ENCODE data around the gene TRRAP. TPM values are rescaled to one million over a fixed set of nuclear protein-coding genes. Genes with fewer than 3 reads are reported as not detected.

The TRRAP gene
- total and polyA plus RNA-seq, 2 of the 8 experiments (the other 6 are each of a cell fraction or from before 2014, with no cell fraction given), result 21.7 to 48.6 TPM

GRCh38 chr7:98841179-98841997 lies 36.9 kb upstream of the TRRAP start (continued):
- TF ChIP-seq POU5F1 (IDR thresholded peaks at IDR 0.05; ENCODE audit: low read depth, low read length), result no peak
- no peak for TF ChIP-seq GABPA (IDR thresholded peaks at IDR 0.05; ENCODE audit: borderline replicate concordance, insufficient read depth, low read length)
- TF ChIP-seq, protein P1, sequence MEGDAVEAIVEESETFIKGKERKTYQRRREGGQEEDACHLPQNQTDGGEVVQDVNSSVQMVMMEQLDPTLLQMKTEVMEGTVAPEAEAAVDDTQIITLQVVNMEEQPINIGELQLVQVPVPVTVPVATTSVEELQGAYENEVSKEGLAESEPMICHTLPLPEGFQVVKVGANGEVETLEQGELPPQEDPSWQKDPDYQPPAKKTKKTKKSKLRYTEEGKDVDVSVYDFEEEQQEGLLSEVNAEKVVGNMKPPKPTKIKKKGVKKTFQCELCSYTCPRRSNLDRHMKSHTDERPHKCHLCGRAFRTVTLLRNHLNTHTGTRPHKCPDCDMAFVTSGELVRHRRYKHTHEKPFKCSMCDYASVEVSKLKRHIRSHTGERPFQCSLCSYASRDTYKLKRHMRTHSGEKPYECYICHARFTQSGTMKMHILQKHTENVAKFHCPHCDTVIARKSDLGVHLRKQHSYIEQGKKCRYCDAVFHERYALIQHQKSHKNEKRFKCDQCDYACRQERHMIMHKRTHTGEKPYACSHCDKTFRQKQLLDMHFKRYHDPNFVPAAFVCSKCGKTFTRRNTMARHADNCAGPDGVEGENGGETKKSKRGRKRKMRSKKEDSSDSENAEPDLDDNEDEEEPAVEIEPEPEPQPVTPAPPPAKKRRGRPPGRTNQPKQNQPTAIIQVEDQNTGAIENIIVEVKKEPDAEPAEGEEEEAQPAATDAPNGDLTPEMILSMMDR (IDR thresholded peaks at IDR 0.05; ENCODE audit: control extremely low read depth in 1 of 3, insufficient read depth in 1 of 3, low read depth in 1 of 3, low read length in 3 of 3), result peak; percentile 94 to 98 (median 95)
- peak; percentile 61; the same call in 1 of the 2 replicates for TF ChIP-seq TCF12 (IDR thresholded peaks at IDR 0.05; ENCODE audit: low read depth, low read length)
- TF ChIP-seq PHF8 (conservative IDR thresholded peaks at IDR 0.05; ENCODE audit: low read depth, low read length), result no peak
- TF ChIP-seq, protein P2, sequence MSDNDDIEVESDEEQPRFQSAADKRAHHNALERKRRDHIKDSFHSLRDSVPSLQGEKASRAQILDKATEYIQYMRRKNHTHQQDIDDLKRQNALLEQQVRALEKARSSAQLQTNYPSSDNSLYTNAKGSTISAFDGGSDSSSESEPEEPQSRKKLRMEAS (IDR thresholded peaks at IDR 0.05), result 0 out of 2 replicates have a peak, but pooled peaks have one; percentile 33
- TF ChIP-seq BRCA1 (IDR thresholded peaks at IDR 0.05; ENCODE audit: low read depth, low read length), result no peak
- TF ChIP-seq HDAC2 (IDR thresholded peaks at IDR 0.05; ENCODE audit: borderline replicate concordance in 1 of 2, low read depth in 2 of 2, low read length in 2 of 2), result no peak
- no peak for TF ChIP-seq MAFK (IDR thresholded peaks at IDR 0.05; ENCODE audit: low read depth, low read length)
- no peak for TF ChIP-seq TAF1 (IDR thresholded peaks at IDR 0.05; ENCODE audit: low read depth, low read length)
- TF ChIP-seq SRF (IDR thresholded peaks at IDR 0.05; ENCODE audit: low read depth, low read length), result no peak
- TF ChIP-seq HDAC6 (IDR thresholded peaks at IDR 0.05; ENCODE audit: low read depth, low read length), result no peak
- TF ChIP-seq ASH2L (IDR thresholded peaks at IDR 0.05; ENCODE audit: low read length), result no peak
- TF ChIP-seq RBBP5 (IDR thresholded peaks at IDR 0.05; ENCODE audit: borderline replicate concordance, low read depth, low read length), result no peak
- 0 out of 2 replicates have a peak, but pooled peaks have one; percentile 8 for TF ChIP-seq TEAD4 (IDR thresholded peaks at IDR 0.05; ENCODE audit: low read depth, low read length)
- no peak for TF ChIP-seq SIX5 (IDR thresholded peaks at IDR 0.05; ENCODE audit: low read depth, low read length)
- TF ChIP-seq BCL11A (IDR thresholded peaks at IDR 0.05; ENCODE audit: low read depth in 2 of 2, low read length in 2 of 2), result no peak
- no peak for TF ChIP-seq KDM5A (IDR thresholded peaks at IDR 0.05; ENCODE audit: low read length)

Data from H1 (cell line).